Measurements from ENCODE around the gene SPATA46.

The SPATA46 gene

DNA sequence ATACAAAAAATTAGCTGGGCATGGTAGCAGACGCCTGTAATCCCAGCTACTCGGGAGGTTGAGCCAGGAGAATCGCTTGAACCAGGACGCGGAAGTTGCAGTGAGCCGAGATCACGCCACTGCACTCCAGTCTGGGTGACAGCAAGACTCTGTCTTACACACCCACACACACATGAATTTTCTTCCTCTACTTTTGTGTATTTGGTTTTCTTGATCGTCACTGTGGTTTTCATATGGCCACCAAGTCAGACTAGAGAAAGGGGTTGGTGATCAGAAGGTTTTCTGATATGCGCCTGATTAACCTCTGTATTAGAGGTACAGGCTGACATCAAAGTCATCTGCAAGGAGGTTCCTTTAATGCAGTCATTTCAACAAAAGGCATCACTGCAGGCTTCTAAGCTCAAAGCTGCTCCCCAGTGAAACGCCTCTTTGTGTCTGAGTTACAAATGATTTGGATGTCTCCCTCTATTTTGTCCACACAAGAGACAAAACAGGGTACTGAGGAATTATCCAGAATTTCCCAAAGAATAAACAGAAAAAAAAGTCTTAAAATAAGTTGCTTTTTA, 24.2 kb upstream of the SPATA46 start:
- no peak overlapping the region for H3K9ac ChIP-seq (ENCODE audit: low read length)
- 0 out of 2 replicates have a peak, but pooled peaks cover 2% of the 10 kb centered on the region for H3K4me1 ChIP-seq (ENCODE audit: low read length)
- H3K9me2 ChIP-seq (replicated peaks; ENCODE audit: insufficient read depth, low read length) = no peaks in the 10 kb centered on the region
- TF ChIP-seq EZH2phosphoT487 (IDR thresholded peaks at IDR 0.05; ENCODE audit: low read length) = no peak
- TF ChIP-seq, protein P1, sequence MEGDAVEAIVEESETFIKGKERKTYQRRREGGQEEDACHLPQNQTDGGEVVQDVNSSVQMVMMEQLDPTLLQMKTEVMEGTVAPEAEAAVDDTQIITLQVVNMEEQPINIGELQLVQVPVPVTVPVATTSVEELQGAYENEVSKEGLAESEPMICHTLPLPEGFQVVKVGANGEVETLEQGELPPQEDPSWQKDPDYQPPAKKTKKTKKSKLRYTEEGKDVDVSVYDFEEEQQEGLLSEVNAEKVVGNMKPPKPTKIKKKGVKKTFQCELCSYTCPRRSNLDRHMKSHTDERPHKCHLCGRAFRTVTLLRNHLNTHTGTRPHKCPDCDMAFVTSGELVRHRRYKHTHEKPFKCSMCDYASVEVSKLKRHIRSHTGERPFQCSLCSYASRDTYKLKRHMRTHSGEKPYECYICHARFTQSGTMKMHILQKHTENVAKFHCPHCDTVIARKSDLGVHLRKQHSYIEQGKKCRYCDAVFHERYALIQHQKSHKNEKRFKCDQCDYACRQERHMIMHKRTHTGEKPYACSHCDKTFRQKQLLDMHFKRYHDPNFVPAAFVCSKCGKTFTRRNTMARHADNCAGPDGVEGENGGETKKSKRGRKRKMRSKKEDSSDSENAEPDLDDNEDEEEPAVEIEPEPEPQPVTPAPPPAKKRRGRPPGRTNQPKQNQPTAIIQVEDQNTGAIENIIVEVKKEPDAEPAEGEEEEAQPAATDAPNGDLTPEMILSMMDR (IDR thresholded peaks at IDR 0.05; ENCODE audit: low read length) = no peak
- TF ChIP-seq EZH2 (optimal IDR thresholded peaks at IDR 0.05; ENCODE audit: low read depth, low read length) = no peak
- no peak overlapping the region for H3K4me2 ChIP-seq (ENCODE audit: low read depth, low read length)
- no peaks in the 10 kb centered on the region for H3K79me2 ChIP-seq (ENCODE audit: low read length)
- no peaks in the 10 kb centered on the region for H3K27me3 ChIP-seq (replicated peaks; ENCODE audit: insufficient read depth, low read length)
- H3K27ac ChIP-seq (ENCODE audit: low read length) = no peak overlapping the region
- no peaks in the 10 kb centered on the region for H3K9me3 ChIP-seq (replicated peaks; ENCODE audit: insufficient read depth, low read length)
- H3K36me3 ChIP-seq (replicated peaks; ENCODE audit: insufficient read depth, low read length) = no peaks in the 10 kb centered on the region
- DNase-seq = no peak
- H3F3A ChIP-seq (ENCODE audit: insufficient read depth, low read length) = no peaks in the 10 kb centered on the region
- no peak overlapping the region for H3K4me3 ChIP-seq (ENCODE audit: low read length)
- H4K20me1 ChIP-seq (ENCODE audit: insufficient read depth, low read length) = no peaks in the 10 kb centered on the region
- H2AFZ ChIP-seq (ENCODE audit: low read length) = no peak overlapping the region

- Histone ChIP-seq H3F3A (ENCODE audit: insufficient read depth, low read length) (no peaks in the 10 kb centered on the region), H3K9me2 (replicated peaks; ENCODE audit: insufficient read depth, low read length) (no peaks in the 10 kb centered on the region), H3K4me1 (ENCODE audit: low read length) (no peaks in the 10 kb centered on the region), H3K9ac (ENCODE audit: low read length) (no peak overlapping the region), H4K20me1 (ENCODE audit: insufficient read depth, low read length) (no peaks in the 10 kb centered on the region), H3K79me2 (ENCODE audit: low read length) (no peaks in the 10 kb centered on the region), H3K4me2 (ENCODE audit: low read depth, low read length) (no peak overlapping the region), H3K9me3 (replicated peaks; ENCODE audit: insufficient read depth, low read length) (no peaks in the 10 kb centered on the region), H3K36me3 (replicated peaks; ENCODE audit: insufficient read depth, low read length) (no peaks in the 10 kb centered on the region), H2AFZ (ENCODE audit: low read length) (no peak overlapping the region), H3K27ac (ENCODE audit: low read length) (no peak overlapping the region), H3K4me3 (ENCODE audit: low read length) (no peak overlapping the region), H3K27me3 (replicated peaks; ENCODE audit: insufficient read depth, low read length) (no peaks in the 10 kb centered on the region)
- no peak for DNase-seq
- no peak for TF ChIP-seq EZH2phosphoT487 (IDR thresholded peaks at IDR 0.05; ENCODE audit: low read length)
- TF ChIP-seq, protein P1 (IDR thresholded peaks at IDR 0.05; ENCODE audit: low read length) = no peak
These were observed 22.4 kb upstream of the SPATA46 start for GRCh38 chr1:162398999-162399580.

GRCh38 chr1:162397943-162398560, 21.4 kb upstream of the SPATA46 start:
- no peak overlapping the region for H3K9ac ChIP-seq (ENCODE audit: low read length)
- H3K4me2 ChIP-seq (ENCODE audit: low read depth, low read length) = no peak overlapping the region
- H3K9me2 ChIP-seq (replicated peaks; ENCODE audit: insufficient read depth, low read length) = no peaks in the 10 kb centered on the region
- no peak for DNase-seq
- H2AFZ ChIP-seq (ENCODE audit: low read length) = no peak overlapping the region
- no peaks in the 10 kb centered on the region for H3K36me3 ChIP-seq (replicated peaks; ENCODE audit: insufficient read depth, low read length)
- H3K4me3 ChIP-seq (ENCODE audit: low read length) = no peak overlapping the region
- H3F3A ChIP-seq (ENCODE audit: insufficient read depth, low read length) = no peaks in the 10 kb centered on the region
- TF ChIP-seq EZH2 (optimal IDR thresholded peaks at IDR 0.05; ENCODE audit: low read depth, low read length) = no peak
- TF ChIP-seq EZH2phosphoT487 (IDR thresholded peaks at IDR 0.05; ENCODE audit: low read length) = no peak
- TF ChIP-seq, protein P1 (IDR thresholded peaks at IDR 0.05; ENCODE audit: low read length) = no peak
- H3K4me1 ChIP-seq (ENCODE audit: low read length) = no peaks in the 10 kb centered on the region
- no peaks in the 10 kb centered on the region for H4K20me1 ChIP-seq (ENCODE audit: insufficient read depth, low read length)
- no peaks in the 10 kb centered on the region for H3K27me3 ChIP-seq (replicated peaks; ENCODE audit: insufficient read depth, low read length)
- H3K79me2 ChIP-seq (ENCODE audit: low read length) = no peaks in the 10 kb centered on the region
- no peak overlapping the region for H3K27ac ChIP-seq (ENCODE audit: low read length)
- no peaks in the 10 kb centered on the region for H3K9me3 ChIP-seq (replicated peaks; ENCODE audit: insufficient read depth, low read length)

All from MM.1S (cell line).